GM04503 (cell line): ENCODE data around the gene NLRP7.
"Not testable (repeated sequence)": the region's sequence is repeated elsewhere in the genome, so short reads cannot be mapped to it uniquely, and the experiment has no call there.

Experiments
- DNase-seq: peaks from one replicate; pipeline ENCODE4 v3.0.0-alpha.2; 2012; ENCODE audit warnings: low read depth

NLRP7 gene

DNA sequence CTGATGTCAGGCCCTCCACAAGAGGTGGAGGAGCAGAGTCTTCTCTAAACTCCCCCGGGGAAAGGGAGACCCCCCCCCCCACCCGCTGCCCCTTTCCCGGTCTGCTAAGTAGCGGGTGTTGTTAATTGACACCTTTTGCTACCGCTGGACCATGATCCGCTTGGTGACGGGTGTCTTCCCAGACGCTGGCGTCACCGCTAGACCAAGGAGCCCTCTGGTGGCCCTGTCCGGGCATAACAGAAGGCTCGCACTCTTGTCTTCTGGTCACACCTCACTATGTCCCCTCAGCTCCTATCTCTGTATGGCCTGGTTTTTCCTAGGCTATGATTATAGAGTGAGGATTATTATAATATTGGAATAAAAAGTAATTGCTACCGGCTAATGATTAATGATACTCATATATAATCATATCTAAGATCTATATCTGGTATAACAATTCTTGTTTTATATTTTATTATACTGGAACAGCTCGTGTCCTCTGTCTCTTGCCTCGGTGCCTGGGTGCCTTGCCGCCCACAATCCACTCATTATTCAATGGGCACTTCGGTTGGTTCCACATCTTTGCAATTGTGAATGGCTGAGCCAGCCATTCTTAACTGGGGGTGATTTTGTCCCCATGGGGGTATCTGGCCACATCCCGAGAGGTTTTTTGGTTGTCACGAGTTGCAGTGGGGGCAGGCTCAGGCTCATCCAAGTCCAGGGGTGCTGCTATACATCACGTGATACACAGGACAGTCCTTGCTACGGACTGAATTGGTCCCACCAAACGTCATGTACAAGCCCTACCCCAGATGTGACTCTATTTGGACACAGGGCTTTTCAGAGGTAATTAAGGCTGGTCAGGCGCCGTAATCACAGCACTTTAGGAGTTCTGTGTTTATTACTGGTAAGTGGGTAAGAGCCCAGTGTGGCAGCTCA is 27.4 kb downstream of the NLRP7 start:
- not testable (repeated sequence) for DNase-seq

DNA sequence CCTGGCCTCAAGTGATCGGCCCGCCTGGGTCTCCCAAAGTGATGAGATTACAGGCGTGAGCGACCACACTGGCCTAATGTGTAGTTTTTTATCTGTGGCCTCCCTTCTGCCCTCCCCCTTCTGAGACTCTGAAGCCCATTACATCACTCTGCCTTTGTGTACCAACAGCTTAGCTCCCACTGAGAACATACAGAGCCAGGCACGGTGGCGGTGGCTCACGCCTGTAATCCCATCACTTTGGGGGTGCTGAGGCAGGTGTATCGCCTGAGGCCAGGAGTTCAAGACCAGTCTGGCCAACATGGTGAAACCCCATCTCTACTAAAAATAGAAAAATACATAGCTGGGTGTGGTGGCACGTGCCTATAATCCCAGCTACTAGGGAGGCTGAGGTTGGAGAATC is 28.8 kb downstream of the NLRP7 start:
- DNase-seq, result no peak

DNA sequence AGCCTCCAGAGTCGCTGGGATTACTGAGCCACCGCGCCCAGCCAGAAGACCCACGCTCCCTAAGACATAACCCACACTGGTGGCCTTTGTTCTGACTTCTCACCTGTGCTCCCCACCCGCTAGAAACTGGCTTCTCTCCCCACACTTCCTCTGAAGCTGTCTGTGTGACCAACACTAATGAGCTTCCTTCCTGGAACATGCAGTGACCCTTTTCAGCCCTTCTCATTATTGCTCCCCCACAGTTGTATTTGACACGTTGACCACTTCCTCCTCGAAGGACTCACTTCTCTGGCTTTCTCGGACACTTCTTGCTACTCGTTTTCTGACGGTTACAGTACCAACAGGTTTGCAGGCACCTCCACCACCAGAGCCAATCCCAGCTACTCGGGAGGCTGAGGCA is 30.5 kb downstream of the NLRP7 start:
- DNase-seq, result no peak

DNA sequence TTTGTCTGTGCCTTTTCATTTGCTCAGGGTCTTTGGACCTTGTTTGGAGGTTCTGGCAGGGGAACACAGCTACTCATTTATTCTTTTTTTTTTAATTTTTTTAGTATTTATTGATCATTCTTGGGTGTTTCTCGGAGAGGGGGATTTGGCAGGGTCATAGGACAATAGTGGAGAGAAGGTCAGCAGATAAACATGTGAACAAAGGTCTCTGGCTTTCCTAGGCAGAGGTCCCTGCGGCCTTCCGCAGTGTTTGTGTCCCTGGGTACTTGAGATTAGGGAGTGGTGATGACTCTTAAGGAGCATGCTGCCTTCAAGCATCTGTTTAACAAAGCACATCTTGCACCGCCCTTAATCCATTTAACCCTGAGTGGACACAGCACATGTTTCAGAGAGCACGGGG is 39.4 kb downstream of the NLRP7 start:
- not testable (repeated sequence) for DNase-seq

DNA sequence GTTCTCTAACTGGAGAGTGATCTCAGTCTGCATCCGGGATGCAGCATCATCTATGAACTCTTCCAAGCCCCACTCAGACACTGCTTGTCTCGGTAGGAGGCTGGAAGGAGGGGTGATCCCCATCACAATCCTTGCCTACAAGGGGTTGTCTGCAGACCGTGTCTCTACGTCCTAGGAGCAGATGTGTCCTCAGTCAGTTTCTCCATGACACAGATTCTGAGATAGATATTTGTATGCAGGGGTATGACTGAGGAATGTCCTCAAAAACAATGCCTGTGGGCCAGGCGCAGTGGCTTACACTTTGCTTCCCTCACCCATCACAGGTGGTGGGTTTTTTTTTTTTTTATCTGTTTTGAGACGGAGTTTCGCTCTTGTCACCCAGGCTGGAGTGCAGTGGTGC is 40.5 kb downstream of the NLRP7 start:
- DNase-seq, result no peak

DNA sequence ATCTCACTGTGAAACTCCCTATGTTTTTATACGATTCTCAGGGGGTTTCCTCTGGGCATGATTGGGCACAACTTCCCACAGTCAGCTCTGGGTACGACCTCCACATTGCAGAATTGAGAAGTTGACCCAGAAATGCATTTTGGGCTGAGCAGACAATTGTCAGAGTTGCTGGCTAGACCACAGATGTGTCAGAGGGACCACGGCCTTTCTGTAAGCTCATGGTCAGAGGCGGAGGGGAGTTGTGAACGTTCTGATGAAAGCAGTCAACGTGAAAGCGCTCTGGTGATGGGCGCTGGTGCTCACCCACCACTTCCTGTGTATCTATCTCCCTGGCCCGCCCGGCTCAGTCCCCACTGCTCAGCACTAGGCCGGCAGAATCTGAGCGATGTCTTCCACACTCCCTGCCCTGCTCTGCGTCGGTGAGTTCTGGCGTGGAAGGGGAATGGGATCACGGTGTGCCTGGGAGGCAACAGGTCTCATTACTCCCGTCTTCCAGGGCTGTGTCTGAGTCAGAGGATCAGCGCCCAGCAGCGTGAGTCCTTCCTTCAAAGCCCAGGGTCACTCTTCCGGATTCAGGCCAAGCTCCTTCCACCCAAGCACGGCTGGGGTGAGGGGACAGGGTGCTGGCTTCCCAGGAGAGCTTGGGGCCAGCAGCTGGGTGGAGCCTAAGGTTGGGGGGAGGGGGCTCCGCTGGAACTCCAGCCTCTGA is 41.4 kb downstream of the NLRP7 start, which contains the start of gene NCR1:
Gene NCR1 (plus strand): TSS at position 346 of the 709 bp plus-strand sequence. CDS start 40 bp downstream, at position 386.
- DNase-seq, result no peak

DNA sequence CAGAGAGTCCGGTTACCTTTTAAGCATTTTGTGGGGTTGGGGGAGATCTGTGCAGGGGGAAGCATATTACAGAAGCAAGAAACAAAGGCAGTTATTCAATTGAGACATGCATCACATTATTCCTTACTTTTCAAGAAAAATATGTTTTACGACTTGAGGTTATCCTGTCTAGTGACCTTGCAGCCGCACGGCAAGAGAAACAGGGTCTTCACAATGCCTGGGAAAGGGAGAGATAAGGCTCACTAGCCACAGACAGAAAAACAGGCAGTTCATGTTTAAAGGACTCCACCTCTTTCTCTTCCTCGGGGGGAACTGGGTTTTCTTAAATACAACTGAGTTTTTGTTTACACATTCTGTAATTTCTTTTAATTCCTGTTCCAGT is 41.9 kb downstream of the NLRP7 start:
- no peak for DNase-seq

DNA sequence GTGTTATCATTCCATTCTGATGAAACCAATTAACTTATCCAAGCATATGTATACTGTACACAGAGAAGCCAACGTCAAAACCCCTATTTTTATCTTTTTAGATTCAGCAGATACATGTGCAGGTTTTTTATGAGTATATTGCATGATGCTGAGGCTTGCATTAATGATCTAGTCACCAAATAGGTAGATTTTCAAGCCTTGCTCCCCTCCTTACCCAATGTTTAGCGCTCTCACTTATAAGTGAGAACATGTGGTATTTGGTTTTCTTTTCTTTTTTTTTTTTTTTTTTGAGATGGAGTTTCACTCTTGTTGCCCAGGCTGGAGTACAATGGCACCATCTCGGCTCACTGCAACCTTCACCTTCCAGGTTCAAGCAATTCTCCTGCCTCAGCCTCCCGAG is 43.1 kb downstream of the NLRP7 start:
- DNase-seq, result not testable (repeated sequence)

DNA sequence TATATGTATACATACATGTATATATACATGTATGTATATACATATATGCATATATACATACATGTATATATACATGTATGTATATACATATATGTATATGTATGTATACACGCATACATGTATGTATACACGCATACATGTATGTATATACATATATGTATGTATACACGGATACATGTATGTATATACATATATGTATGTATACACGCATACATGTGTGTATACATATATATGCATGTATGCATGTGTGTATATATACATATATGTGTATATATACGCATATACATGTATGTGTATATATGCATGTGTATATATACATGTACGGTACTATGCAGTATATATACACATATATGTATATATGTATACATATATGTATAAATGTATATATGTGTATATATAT is 44.0 kb downstream of the NLRP7 start:
- DNase-seq, result no peak

DNA sequence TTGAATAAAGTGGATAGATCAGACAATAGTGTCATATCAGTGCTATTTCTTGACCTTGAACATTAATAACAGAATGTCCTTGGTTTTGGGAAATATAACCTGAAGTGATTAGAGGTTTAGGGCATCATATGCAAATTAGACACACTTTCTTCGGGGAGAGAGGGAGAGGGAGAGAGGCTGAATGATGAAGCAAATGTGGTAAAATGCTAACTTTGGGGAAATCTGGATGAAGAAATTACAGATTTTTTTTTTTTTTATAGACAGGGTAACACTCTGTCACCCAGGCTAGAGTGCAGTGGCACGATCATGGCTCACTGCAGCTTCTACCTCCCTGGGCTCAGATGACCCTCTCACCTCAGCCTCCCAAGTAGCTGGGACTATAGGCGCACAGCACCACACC is 45.3 kb downstream of the NLRP7 start:
- no peak for DNase-seq

DNA sequence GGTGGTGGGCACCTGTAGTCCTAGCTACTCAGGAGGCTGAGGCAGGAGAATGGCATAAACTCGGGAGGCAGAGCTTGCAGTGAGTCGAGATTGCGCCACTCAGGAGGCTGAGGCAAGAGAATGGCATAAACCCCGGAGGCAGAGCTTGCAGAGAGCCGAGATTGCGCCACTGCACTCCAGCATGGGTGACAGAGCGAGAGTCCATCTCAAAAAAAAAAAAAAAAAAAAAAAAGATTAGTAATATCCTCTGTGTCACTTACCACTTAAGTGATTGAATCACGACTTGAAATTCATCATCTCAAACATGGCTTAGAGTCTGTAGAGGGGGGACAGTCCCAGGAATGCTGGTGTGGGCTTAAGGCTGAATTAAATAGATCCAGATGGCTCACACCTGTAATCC is 46.2 kb downstream of the NLRP7 start:
- DNase-seq, result not testable (repeated sequence)

DNA sequence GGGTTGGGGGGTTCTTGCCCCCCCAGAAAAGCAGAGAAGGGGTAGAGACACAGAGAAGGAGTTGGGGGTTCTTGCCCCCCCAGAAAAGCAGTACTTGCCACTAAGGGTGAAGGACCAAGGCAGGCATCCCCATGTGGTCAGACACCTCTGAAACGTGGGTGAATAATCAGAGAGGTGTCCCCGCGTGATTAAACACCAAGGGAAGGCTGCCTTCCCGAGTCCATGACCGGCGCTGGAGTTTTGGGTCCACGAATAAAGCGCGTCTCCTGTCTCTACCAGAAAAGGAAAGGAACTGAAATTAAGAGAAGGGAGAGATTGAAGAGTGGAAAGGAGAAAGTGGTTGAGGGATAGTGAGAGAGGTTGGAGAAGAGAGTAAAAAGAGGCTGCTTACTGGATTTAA is 47.7 kb downstream of the NLRP7 start:
- DNase-seq, result not testable (repeated sequence)

DNA sequence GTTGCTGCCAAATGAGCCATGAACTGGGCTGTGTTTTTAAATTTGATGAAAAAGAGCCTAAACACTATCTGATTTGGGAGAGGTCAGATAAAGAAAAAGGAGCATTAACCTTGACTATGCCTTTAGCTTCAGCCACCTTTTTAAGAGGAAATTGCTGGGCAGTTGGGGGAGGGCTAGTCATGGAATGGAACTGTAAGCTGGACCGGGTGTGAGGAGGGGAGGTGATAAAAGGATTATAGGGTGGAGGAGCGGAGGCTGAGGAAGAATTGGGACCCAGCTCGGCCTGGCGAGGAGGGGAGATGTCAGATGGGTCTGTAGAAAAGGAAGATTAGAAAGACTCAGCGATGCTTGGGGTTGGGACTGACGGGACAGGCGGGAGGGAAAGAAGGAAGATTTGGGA is 48.6 kb downstream of the NLRP7 start:
- DNase-seq, result not testable (repeated sequence)

DNA sequence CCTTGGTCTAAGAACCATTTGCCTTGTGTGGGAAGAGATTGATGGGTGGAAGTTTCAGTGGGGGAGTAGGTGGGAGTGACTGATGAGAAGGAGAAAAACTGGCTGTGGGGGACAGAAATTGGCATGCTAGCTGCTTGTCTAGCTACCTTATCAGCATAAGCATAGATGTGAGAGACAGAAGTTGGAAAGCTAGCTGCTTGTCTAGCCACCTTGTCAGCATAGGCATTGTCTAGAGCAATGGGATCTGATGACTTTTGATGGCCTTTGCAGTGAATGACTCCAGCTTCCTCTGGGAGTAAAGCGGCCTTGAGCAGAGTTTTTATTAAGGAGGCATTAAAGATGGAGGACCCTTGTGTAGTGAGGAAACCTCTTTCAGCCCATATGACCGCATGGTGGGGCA is 51.3 kb downstream of the NLRP7 start:
- DNase-seq, result no peak

DNA sequence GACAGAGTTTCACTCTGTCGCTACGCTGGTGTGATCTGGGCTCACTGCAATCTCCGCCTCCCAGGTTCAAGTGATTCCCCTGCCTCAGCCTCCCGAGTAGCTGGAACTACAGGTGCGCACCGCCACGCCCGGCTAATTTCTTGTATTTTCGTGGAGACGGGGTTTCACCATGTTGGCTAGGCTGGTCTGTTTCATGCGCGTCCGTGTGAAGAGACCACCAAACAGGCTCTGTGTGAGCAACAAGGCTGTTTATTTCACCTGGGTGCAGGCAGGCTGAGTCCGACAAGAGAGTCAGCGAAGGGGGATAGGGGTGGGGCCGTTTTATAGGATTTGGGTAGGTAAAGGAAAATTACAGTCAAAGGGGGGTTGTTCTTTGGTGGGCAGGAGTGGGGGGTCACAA is 53.2 kb downstream of the NLRP7 start:
- DNase-seq, result not testable (repeated sequence)

DNA sequence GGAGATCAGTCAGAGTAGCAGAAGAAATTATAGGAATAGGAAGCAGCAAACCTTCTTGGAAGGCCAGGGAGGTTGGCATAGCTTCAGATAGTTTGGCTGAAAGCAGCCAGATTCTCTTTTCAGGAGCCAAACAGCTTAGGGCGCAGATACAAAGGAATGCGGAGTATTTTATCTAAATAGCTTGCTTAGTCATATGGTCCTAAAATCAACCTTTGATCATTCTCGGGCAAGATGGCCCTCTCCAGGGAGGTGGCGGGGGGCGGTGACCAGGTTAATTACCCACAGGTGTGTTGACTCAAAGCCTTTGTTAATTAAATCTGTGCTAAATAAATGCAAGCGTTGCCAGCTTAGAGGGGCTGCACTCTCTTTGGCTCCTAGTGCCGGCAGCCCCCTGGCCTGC is 53.9 kb downstream of the NLRP7 start:
- DNase-seq, result no peak

DNA sequence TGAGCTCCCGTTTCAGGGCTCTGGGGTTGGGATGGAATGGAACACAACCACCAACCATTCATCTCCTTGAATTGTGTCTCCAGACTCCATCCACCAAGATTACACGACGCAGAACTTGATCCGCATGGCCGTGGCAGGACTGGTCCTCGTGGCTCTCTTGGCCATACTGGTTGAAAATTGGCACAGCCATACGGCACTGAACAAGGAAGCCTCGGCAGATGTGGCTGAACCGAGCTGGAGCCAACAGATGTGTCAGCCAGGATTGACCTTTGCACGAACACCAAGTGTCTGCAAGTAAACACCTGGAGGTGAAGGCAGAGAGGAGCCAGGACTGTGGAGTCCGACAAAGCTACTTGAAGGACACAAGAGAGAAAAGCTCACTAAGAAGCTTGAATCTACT is 57.8 kb downstream of the NLRP7 start:
- DNase-seq, result no peak

DNA sequence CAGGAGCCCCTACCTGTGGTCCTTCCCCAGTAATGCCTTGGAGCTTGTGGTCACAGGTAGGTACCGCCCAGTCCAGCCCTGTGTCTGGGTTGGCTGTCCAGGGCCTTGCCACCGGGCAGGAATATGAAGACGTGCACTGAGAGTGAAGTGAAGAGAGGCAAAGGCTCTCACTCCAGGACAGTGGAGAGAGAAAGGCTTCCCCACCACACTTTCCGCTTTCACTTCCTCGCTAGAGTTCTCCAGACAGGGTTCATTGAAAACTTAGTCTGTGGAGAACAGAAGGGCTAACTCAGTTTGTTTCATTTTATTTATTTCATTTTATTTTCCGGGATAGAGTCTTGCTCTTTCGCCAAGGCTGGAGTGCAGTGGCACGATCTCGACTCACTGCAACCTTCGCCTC is 59.1 kb downstream of the NLRP7 start:
- no peak for DNase-seq

DNA sequence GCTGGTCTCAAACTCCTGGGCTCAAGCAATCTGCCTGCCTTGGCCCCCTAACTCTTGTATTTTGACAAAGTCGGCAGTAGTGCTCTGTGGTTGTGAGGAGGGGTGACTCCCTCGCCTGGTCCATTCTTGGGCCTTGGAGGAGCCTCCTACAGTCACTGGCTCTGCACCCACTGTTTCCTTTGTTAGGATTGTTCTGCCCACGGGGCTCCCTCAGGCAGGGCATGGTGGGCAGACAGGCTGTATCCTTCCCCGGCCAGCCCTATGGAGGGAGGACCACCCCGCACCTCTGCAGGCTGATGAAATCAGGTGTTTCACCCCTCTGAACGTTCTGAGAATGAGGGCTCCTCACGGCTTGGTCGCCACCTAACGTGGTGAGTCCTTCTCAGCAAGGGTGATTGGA is 64.1 kb downstream of the NLRP7 start:
- DNase-seq, result no peak

DNA sequence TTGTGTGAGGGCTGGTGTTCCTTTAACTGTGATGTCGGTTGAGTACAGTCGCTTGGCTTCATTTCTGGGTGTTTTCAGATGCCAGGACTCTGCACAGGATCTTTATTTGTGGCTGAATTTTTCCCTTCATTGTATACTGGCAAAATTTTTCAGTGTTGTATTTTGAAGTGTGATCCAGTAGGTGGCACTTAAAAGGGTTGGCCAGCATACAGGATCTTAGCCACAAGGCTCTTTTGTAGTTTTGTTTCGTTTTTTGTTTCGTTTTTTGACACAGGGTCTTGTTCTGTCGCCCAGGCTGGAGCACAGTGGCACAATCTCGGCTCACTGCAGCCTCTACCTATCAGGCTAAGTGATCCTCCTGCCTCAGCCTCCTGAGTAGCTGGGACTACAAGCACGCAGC is 64.6 kb downstream of the NLRP7 start:
- no peak for DNase-seq

DNA sequence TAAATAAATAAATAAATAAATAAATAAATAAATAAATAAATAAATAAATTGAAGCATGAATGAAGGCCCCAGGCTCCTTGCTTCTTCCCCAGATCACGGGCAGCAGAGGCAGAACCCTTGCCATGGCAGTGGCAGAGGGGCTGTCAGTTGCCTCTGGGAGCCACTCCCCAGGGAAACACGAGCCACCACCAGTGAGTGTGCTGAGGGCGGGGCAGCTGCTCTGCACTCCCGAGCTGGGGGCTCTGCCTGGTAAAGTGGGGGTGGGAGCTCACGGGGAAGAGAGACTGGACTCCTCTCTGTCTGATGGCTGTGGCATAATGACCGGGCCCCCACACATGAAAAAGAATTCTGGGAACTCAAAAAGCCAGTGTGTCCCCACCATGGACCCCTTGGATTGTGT is 65.4 kb downstream of the NLRP7 start:
- no peak for DNase-seq

DNA sequence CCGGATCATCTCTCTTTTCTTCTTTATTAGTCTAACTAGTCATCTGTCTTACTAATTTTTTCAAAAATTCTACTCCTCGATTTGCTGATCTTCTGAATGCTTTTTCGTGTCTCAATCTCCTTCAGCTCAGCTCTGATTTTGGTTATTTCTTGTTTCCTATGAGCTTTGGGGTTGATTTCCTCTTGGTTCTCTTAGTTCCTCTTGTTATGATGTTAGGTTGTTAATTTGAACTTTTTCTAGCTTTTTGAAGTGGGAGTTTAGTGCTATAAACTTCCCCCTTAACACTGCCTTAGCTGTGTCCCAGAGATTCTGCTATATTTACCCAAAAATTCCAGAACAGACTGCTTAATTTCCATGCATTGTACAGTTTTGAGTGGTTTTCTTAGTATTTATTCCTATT is 69.9 kb downstream of the NLRP7 start:
- DNase-seq, result no peak

DNA sequence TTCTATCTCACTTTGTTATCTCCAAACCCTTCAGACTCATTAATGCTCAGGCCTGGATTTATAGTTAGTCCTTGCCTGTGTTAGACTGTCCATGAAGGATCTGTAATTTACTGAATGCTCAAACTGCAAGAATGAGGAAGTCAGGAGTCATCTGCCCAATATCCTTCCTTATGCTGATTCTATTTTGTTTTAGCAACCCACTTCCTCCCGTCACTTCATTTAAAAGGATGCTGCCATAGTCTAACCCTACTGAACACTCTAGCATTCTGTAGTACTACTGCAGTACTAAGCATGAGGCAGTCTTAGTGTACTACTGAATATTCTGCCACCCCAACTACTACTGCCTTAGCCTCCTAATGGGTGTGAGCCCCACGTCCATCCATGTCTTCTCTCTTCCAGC is 71.8 kb downstream of the NLRP7 start:
- DNase-seq, result no peak
